Thyroid gland (tissue), 4 donors: ENCODE data around the gene VEPH1. TPM values are rescaled to one million over a fixed set of nuclear protein-coding genes. Genes with fewer than 3 reads are reported as not detected.

Source experiments
- DNase-seq, 2 donors: peaks; one replicate each; pipeline ENCODE4 v3.0.0-alpha.2; 2019
- H3K27ac ChIP-seq, 3 donors: fragments of 200-600 bp; sonication (generic); 1 replicate in 2 of 3; 2 replicates in 1 of 3; pipeline ENCODE4 v1.5.1; 2016 to 2019; ENCODE audit warnings: mild to moderate bottlenecking in 1 of 3, moderate library complexity in 1 of 3
- H3K27me3 ChIP-seq: fragments of 200-600 bp; sonication (generic); one replicate; pipeline ENCODE4 v1.5.1; 2019
- H3K36me3 ChIP-seq, 2 donors: fragments of 200-600 bp; sonication (generic); one replicate each; pipeline ENCODE4 v1.5.1; 2016 to 2019
- H3K4me1 ChIP-seq, 2 donors: fragments of 200-600 bp; sonication (generic); one replicate each; pipeline ENCODE4 v1.5.1; 2017 to 2019
- H3K4me3 ChIP-seq, 3 donors: fragments of 200-600 bp; sonication (generic); replicated peaks in 1 of 3; 1 replicate in 2 of 3; 2 replicates in 1 of 3; pipeline ENCODE4 v1.5.1; 2016; ENCODE audit warnings: mild to moderate bottlenecking in 1 of 3
- H3K9me3 ChIP-seq: fragments of 200-600 bp; sonication (generic); one replicate; pipeline ENCODE4 v1.5.1; 2017
- POLR2A ChIP-seq, 2 donors: fragments of 450-650 bp; IDR thresholded peaks; one replicate each; pipeline ENCODE4 v1.6.1; 2017; ENCODE audit warnings: antibody characterized with exemption in 2 of 2, mild to moderate bottlenecking in 2 of 2, moderate library complexity in 1 of 2
- WGBS, 2 donors: methylation state at CpG; one replicate each; pipeline ENCODE4 v1.1.5; 2017; 5-methylcytosine and 5-hydroxymethylcytosine counted together
- intact Hi-C: fragments of 100-400 bp; cut with DNase I; formaldehyde crosslinking; loops from one replicate; pipeline ENCODE4 v1.15.1; 2023
- total RNA-seq, 4 donors: library from RNA; depleted of rRNA; stranded (reverse); fragments of >200 nt; gene quantifications; one replicate each; pipeline ENCODE4 v1.2.3, GENCODE V29; 2016
- TF ChIP-seq, protein P1 (sequence below), 6 experiments: fragments of 200-600 bp in 3 of 6; fragments of 450-650 bp in 3 of 6; sonication (generic) in 3 of 6; IDR thresholded peaks; one replicate each; pipeline ENCODE4 v1.5.1; 2016 to 2019; ENCODE audit warnings: antibody characterized with exemption in 6 of 6, mild to moderate bottlenecking in 2 of 6, inconsistent platforms in 1 of 6, moderate library complexity in 1 of 6

The VEPH1 gene
- total RNA-seq, 4 donors from 2014 or later = 1.7 to 12.0 (median 5.0) TPM

DNA sequence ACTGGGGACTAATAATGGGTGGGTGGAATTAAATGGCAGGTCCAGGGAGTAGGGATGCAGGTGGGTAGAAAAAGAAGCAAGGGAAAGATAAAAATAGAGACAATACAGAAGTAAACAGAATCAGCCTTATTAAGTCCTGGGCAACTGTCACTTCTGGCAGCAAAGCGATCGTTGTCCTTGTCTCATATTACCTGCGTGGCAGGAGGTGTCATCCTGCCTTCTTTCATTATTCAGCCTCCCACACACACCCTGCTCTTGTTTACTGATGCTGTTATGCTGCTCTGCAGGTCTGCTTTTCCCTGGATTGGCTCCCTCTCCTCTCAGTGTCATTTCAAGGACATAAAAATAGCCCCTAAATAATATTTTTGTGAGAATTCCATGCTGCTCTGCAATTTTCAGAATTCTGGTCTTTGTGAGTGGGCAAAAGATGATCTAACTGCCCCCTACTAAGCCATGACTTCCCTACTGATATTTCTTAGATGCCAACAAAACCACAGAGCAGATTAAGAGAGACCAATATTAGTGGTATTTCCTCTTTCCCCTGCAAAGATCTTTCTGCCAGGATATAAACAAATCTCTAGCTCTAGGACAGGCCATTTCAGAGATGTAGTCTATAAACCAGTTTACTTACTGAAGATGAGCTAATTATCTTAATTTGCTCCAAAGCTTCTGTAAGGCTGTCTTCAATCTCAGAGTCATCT, 8.5 kb downstream of the VEPH1 start:
- intact Hi-C loops = loop anchor here (10.0 kb wide), 1 partner anchor 290 kb away; no protein-coding TSS in a partner anchor
- H3K9me3 ChIP-seq = no peaks in the 10 kb centered on the region
- H3K36me3 ChIP-seq = no peaks in the 10 kb centered on the region
- TF ChIP-seq POLR2A (IDR thresholded peaks at IDR 0.05) = no peak
- TF ChIP-seq, protein P1, sequence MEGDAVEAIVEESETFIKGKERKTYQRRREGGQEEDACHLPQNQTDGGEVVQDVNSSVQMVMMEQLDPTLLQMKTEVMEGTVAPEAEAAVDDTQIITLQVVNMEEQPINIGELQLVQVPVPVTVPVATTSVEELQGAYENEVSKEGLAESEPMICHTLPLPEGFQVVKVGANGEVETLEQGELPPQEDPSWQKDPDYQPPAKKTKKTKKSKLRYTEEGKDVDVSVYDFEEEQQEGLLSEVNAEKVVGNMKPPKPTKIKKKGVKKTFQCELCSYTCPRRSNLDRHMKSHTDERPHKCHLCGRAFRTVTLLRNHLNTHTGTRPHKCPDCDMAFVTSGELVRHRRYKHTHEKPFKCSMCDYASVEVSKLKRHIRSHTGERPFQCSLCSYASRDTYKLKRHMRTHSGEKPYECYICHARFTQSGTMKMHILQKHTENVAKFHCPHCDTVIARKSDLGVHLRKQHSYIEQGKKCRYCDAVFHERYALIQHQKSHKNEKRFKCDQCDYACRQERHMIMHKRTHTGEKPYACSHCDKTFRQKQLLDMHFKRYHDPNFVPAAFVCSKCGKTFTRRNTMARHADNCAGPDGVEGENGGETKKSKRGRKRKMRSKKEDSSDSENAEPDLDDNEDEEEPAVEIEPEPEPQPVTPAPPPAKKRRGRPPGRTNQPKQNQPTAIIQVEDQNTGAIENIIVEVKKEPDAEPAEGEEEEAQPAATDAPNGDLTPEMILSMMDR (IDR thresholded peaks at IDR 0.05) = no peak
- WGBS, 2 donors = 70 to 91% methylated on average over 3 of the region's 3 CpGs
- no peak for DNase-seq
- H3K4me3 ChIP-seq = no peak overlapping the region
- no peaks in the 10 kb centered on the region for H3K27me3 ChIP-seq
- no peak overlapping the region for H3K27ac ChIP-seq
- peaks cover 15 to 58% of the 10 kb centered on the region in 2 donors for H3K4me1 ChIP-seq

DNA sequence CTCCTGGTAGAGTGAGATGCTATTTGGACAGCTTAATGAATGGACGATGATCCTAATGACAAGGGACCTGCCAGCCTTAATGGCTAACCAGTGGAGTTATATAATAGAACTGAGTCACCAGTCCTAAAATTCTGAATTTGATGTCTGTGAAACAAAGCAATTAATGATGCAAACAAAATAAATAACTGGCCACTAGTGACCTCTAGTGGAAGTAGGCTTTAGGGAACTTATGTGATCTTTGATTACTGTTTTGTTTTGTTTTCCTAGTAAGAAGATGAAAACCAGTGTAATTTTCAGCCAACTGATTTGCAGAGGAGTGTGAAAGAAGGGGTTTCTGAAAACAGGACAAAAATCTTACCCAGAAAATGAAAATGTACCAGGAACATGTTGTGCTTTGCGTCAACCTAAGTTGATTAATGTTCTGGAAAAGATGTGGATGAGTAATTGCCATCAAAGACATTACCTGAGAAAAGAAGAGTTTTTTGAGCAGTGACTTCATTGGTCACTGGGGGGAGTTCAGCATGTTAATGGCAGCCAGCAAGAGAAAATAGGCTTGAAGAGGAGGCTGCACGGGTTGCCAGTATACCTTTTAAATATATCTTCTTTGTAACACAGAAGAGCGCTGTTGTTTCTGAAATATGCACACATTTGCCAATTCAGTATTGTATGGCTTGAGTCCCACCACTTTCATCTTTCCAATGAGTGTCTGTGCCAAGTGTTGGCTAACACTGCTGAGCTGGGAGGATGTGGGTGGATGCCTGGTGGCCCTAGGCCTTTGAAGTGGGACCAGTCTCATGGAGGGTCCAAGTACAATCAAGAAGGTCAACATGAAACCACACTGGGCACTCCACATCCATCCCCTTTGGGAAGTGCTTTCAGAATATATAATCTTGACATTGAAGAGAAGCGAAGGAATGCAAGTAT, 9.3 kb downstream of the VEPH1 start:
- intact Hi-C loops = loop anchor here (10.0 kb wide), 1 partner anchor 289 kb away; no protein-coding TSS in a partner anchor
- no peak overlapping the region for H3K4me3 ChIP-seq
- H3K27me3 ChIP-seq = no peaks in the 10 kb centered on the region
- peaks cover 15 to 55% of the 10 kb centered on the region in 2 donors for H3K4me1 ChIP-seq
- WGBS, 2 donors = 77 to 88% methylated on average over 5 of the region's 5 CpGs
- no peaks in the 10 kb centered on the region for H3K36me3 ChIP-seq
- no peaks in the 10 kb centered on the region for H3K9me3 ChIP-seq
- TF ChIP-seq, protein P1 (IDR thresholded peaks at IDR 0.05) = peak; percentile 21 to 69 (median 53)
- no peak for TF ChIP-seq POLR2A (IDR thresholded peaks at IDR 0.05)
- DNase-seq = no peak
- no peak overlapping the region for H3K27ac ChIP-seq

DNA sequence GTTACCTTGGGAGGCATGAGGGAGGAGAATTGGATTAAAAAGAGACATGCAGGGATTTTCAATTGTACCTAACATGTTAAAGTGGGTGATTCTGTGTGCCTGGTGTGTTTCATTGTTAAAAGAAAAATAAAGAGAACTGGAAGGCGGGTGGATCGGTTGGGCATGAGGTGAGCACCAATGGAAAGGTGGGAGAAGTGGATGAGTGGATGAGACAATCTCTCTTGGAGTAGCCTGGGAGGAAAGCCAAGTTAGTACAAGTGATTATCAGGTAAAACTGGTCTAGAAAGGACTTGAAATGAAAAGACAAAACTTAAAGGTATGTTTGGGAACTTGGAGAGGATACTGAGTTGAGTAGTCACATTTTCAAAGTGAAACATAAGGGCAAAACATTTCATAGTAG, 12.1 kb downstream of the VEPH1 start:
- intact Hi-C loops = loop anchor here (10.0 kb wide), 1 partner anchor 286 kb away; no protein-coding TSS in a partner anchor
- Histone ChIP-seq H3K36me3 (no peaks in the 10 kb centered on the region), H3K27ac (peak overlapping the region; percentile 75 to 77 (median 77)), H3K4me3 (no peak overlapping the region), H3K27me3 (no peaks in the 10 kb centered on the region), H3K4me1 (peaks cover 7 to 34% of the 10 kb centered on the region in 2 donors), H3K9me3 (no peaks in the 10 kb centered on the region)
- TF ChIP-seq, protein P1 (IDR thresholded peaks at IDR 0.05) = no peak
- TF ChIP-seq POLR2A (IDR thresholded peaks at IDR 0.05) = no peak
- WGBS, 2 donors = 26 to 54% methylated on average over 2 of the region's 2 CpGs
- DNase-seq = peak; percentile 77 to 79

DNA sequence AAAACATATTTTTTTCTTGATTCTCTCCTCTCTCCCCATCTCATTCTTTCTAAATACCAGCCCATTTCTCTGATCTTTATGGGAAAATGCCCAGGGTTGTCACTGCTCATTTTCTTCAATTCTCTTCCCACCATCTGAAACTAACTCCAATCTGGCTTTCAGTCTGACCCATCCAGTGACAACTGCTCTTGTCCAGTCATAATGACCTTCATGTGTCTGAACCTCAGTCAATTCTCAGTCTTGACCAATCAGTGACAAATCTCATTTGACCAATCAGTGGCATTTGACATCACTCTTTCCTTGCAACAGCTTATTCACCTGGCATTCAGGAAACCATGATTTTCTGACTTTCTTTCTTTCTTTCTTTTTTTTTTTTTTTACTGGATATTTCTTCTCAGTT, 15.1 kb downstream of the VEPH1 start:
- no peaks in the 10 kb centered on the region for H3K9me3 ChIP-seq
- no peak overlapping the region for H3K27ac ChIP-seq
- H3K4me3 ChIP-seq = no peak overlapping the region
- intact Hi-C loops = no loop called here
- TF ChIP-seq, protein P1 (IDR thresholded peaks at IDR 0.05) = no peak
- H3K36me3 ChIP-seq = no peaks in the 10 kb centered on the region
- no peaks in the 10 kb centered on the region for H3K27me3 ChIP-seq
- H3K4me1 ChIP-seq = peaks cover 5 to 23% of the 10 kb centered on the region in 2 donors
- DNase-seq = no peak
